GM19043 (cell line): Measurements from ENCODE around the gene FBRSL1.

Source experiments
- ATAC-seq: cut with Tn5 transposase; IDR thresholded peaks from one replicate; pipeline ENCODE4 v1.9.1; 2021; ENCODE audit warnings: low read depth; ENCODE audit not compliant: unreplicated experiment

FBRSL1 gene

GRCh38 chr12:132507656-132508490 is 17.9 kb downstream of the FBRSL1 start:
- no peak for ATAC-seq

- no peak for ATAC-seq
Measured at GRCh38 chr12:132508491-132508740, 18.5 kb downstream of the FBRSL1 start.

GRCh38 chr12:132508860-132509732 is 19.1 kb downstream of the FBRSL1 start:
- ATAC-seq = no peak

GRCh38 chr12:132510111-132510724 is 20.3 kb downstream of the FBRSL1 start:
- no peak for ATAC-seq

GRCh38 chr12:132510746-132511477 is 21.0 kb downstream of the FBRSL1 start:
- ATAC-seq = no peak

GRCh38 chr12:132511516-132512196 is 21.7 kb downstream of the FBRSL1 start:
- no peak for ATAC-seq

- no peak for ATAC-seq
Measured at GRCh38 chr12:132512197-132513069, 22.5 kb downstream of the FBRSL1 start.

- ATAC-seq = no peak
Measured at GRCh38 chr12:132513070-132513398, 23.1 kb downstream of the FBRSL1 start.

GRCh38 chr12:132513458-132514135 is 23.6 kb downstream of the FBRSL1 start:
- no peak for ATAC-seq

GRCh38 chr12:132514216-132514820 is 24.4 kb downstream of the FBRSL1 start:
- no peak for ATAC-seq

- no peak for ATAC-seq
Measured at GRCh38 chr12:132514838-132515237, 24.9 kb downstream of the FBRSL1 start.

- no peak for ATAC-seq
Measured at GRCh38 chr12:132516095-132517012, 26.4 kb downstream of the FBRSL1 start.

- ATAC-seq = no peak
Measured at GRCh38 chr12:132517013-132517739, 27.2 kb downstream of the FBRSL1 start.

GRCh38 chr12:132517740-132518100 is 27.8 kb downstream of the FBRSL1 start:
- ATAC-seq = no peak

- ATAC-seq = no peak
Measured at GRCh38 chr12:132518354-132518992, 28.5 kb downstream of the FBRSL1 start.

GRCh38 chr12:132520421-132521199 is 30.7 kb downstream of the FBRSL1 start:
- no peak for ATAC-seq
